Adrenal gland (tissue), 5 donors: ENCODE measurements around the gene FTSJ1.

ENCODE experiments used
- CTCF ChIP-seq, 6 experiments: fragments of 450-650 bp in 4 of 6; fragments of 200-600 bp in 2 of 6; sonication (generic) in 1 of 6; IDR thresholded peaks; 1 replicate in 5 of 6; 2 replicates in 1 of 6; pipeline versions ENCODE4 v1.5.1 to v1.8.0; 2016 to 2021; ENCODE audit warnings: antibody characterized with exemption in 6 of 6, mild to moderate bottlenecking in 2 of 6, moderate library complexity in 1 of 6
- POLR2A ChIP-seq, 2 donors: fragments of 450-650 bp; IDR thresholded peaks; one replicate each; pipeline ENCODE4 v1.6.1; 2017; ENCODE audit warnings: antibody characterized with exemption in 2 of 2, mild to moderate bottlenecking in 2 of 2, moderate library complexity in 1 of 2
- donor health status: DM: no; HTN: no; CAD: no.

DNA sequence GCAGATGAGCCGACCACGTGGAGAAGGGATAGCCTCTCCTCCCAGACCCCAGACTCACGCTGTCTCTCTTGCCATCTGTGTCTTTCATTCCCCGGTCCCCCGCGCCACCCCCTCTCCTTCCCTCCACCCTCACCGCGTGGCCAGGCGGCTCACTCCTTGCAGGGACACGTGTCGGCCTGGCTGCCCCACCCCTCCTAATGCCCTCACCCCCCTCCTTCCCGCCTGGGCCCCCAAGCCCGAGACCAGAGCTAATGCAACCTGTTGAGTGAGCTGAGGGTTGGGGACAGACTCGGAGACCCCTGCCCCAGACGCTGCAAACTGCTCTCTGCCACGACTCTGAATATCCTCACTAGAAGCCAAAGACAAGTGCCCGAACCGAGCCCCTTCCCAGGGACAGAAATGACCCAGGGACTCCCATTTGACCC, 7.7 kb upstream of the FTSJ1 start:
- no peak for TF ChIP-seq CTCF (IDR thresholded peaks at IDR 0.05)
- no peak for TF ChIP-seq POLR2A (IDR thresholded peaks at IDR 0.05)
